HEK293 (cell line): Measurements from ENCODE around the gene NOC2L.

ENCODE experiments used
- CTCF ChIA-PET: fragments of 350-600 bp; formaldehyde crosslinking; extraction: SDS; loops from one replicate; lab custom pipeline; 2021; ENCODE audit warnings: antibody characterized with exemption; lab: Yijun Ruan, JAX
- POLR2A ChIA-PET: fragments of 300-600 bp; formaldehyde crosslinking; extraction: SDS; loops from one replicate; lab custom pipeline; 2020; ENCODE audit warnings: antibody characterized with exemption, inconsistent platforms; lab: Yijun Ruan, JAX
- H3K27ac ChIP-seq: fragments of 200-500 bp; sonication (Bioruptor generic); 2 replicates; pipeline ENCODE4 v1.5.1; 2014; ENCODE audit warnings: low read depth, low read length, control low read depth, inconsistent platforms; ENCODE audit errors: extremely low read depth
- H3K36me3 ChIP-seq, 2 experiments: fragments of 200-500 bp in 1 of 2; sonication (Bioruptor generic) in 1 of 2; 1 replicate in 1 of 2; 2 replicates in 1 of 2; pipeline ENCODE4 v1.5.1; 2014 to 2017; ENCODE audit warnings: inconsistent platforms in 2 of 2, low read length in 2 of 2; ENCODE audit not compliant: control insufficient read depth in 2 of 2, insufficient read depth in 1 of 2
- H3K4me1 ChIP-seq: fragments of 200-500 bp; sonication (Bioruptor generic); 2 replicates; pipeline ENCODE4 v1.5.1; 2014; ENCODE audit warnings: mild to moderate bottlenecking, low read length, inconsistent platforms; ENCODE audit not compliant: control insufficient read depth, insufficient read depth
- H3K4me3 ChIP-seq: 2 replicates; pipeline ENCODE4 v1.5.1; 2011; ENCODE audit warnings: low read depth, mild to moderate bottlenecking, control low read depth, low read length, moderate library complexity
- H3K9me3 ChIP-seq: fragments of 200-500 bp; sonication (Bioruptor generic); 2 replicates; pipeline ENCODE4 v1.5.1; 2014; ENCODE audit warnings: low read depth, low read length, inconsistent platforms; ENCODE audit not compliant: control insufficient read depth, insufficient read depth
- BCL11A ChIP-seq: fragments of 450-650 bp; formaldehyde crosslinking; IDR thresholded peaks from 2 replicates; pipeline ENCODE4 v1.5.1; 2016; ENCODE audit warnings: low read depth, missing biosample characterization, missing genetic modification characterization
- BCL11B ChIP-seq: fragments of 450-650 bp; formaldehyde crosslinking; IDR thresholded peaks from 2 replicates; pipeline ENCODE4 v1.5.1; 2016; ENCODE audit warnings: low read depth, missing biosample characterization, missing genetic modification characterization
- FEZF1 ChIP-seq: fragments of 450-650 bp; formaldehyde crosslinking; IDR thresholded peaks from 2 replicates; pipeline ENCODE4 v1.5.1; 2016; ENCODE audit warnings: missing biosample characterization, missing genetic modification characterization
- GLI4 ChIP-seq: fragments of 450-650 bp; formaldehyde crosslinking; IDR thresholded peaks from 2 replicates; pipeline ENCODE4 v1.5.1; 2016; ENCODE audit warnings: missing biosample characterization, missing genetic modification characterization
- HOXD13 ChIP-seq: sonication (generic); formaldehyde crosslinking; IDR thresholded peaks from 2 replicates; pipeline ENCODE4 v1.8.0; 2022; ENCODE audit warnings: missing genetic modification reagents, borderline replicate concordance
- PRDM2 ChIP-seq: fragments of 450-650 bp; formaldehyde crosslinking; IDR thresholded peaks from 2 replicates; pipeline ENCODE4 v1.5.1; 2016; ENCODE audit warnings: missing biosample characterization, missing genetic modification characterization, borderline replicate concordance
- SALL2 ChIP-seq: fragments of 450-650 bp; formaldehyde crosslinking; IDR thresholded peaks from 2 replicates; pipeline ENCODE4 v1.5.0; 2017; ENCODE audit warnings: missing biosample characterization, mild to moderate bottlenecking, missing genetic modification characterization, borderline replicate concordance
- SP7 ChIP-seq: fragments of 450-650 bp; formaldehyde crosslinking; IDR thresholded peaks from 2 replicates; pipeline ENCODE4 v1.5.1; 2016; ENCODE audit warnings: missing biosample characterization, missing genetic modification characterization
- TRIM28 ChIP-seq: IDR thresholded peaks from 2 replicates; pipeline ENCODE4 v1.6.1; 2011; ENCODE audit warnings: low read length, control low read depth, borderline replicate concordance
- ZNF146 ChIP-seq: fragments of 450-650 bp; formaldehyde crosslinking; IDR thresholded peaks from 2 replicates; pipeline ENCODE4 v1.5.1; 2016; ENCODE audit warnings: missing biosample characterization, missing genetic modification characterization
- ZNF2 ChIP-seq: fragments of 450-650 bp; formaldehyde crosslinking; IDR thresholded peaks from 2 replicates; pipeline ENCODE4 v1.5.1; 2016; ENCODE audit warnings: missing biosample characterization, missing genetic modification characterization
- ZNF280C ChIP-seq: fragments of 450-650 bp; formaldehyde crosslinking; IDR thresholded peaks from 2 replicates; pipeline ENCODE4 v1.5.1; 2016; ENCODE audit warnings: missing biosample characterization, missing genetic modification characterization
- ZNF433 ChIP-seq: fragments of 450-650 bp; formaldehyde crosslinking; IDR thresholded peaks from 2 replicates; pipeline ENCODE4 v1.5.1; 2016; ENCODE audit warnings: missing biosample characterization, missing genetic modification characterization, low read depth
- ZNF544 ChIP-seq: fragments of 450-650 bp; formaldehyde crosslinking; IDR thresholded peaks from 2 replicates; pipeline ENCODE4 v1.5.0; 2017; ENCODE audit warnings: missing biosample characterization, missing genetic modification characterization
- ZNF549 ChIP-seq: fragments of 450-650 bp; IDR thresholded peaks from 2 replicates; pipeline ENCODE4 v1.5.1; 2018; ENCODE audit warnings: missing biosample characterization, missing genetic modification characterization, mild to moderate bottlenecking, inconsistent platforms, moderate library complexity
- ZNF561 ChIP-seq: fragments of 450-650 bp; IDR thresholded peaks from 2 replicates; pipeline ENCODE4 v1.5.1; 2018; ENCODE audit warnings: missing biosample characterization, missing genetic modification characterization, borderline replicate concordance
- ZNF623 ChIP-seq: fragments of 450-650 bp; formaldehyde crosslinking; IDR thresholded peaks from 2 replicates; pipeline ENCODE4 v1.5.1; 2016; ENCODE audit warnings: missing biosample characterization, missing genetic modification characterization
- ZNF626 ChIP-seq: fragments of 450-650 bp; sonication (Bioruptor Pico); formaldehyde crosslinking; IDR thresholded peaks from 2 replicates; pipeline ENCODE4 v1.5.1; 2018; ENCODE audit warnings: missing biosample characterization, missing genetic modification characterization, inconsistent platforms
- ZNF645 ChIP-seq: fragments of 450-650 bp; formaldehyde crosslinking; IDR thresholded peaks from 2 replicates; pipeline ENCODE4; 2016; ENCODE audit warnings: missing biosample characterization, missing genetic modification characterization
- ZNF660 ChIP-seq: fragments of 450-650 bp; IDR thresholded peaks from 2 replicates; pipeline ENCODE4 v1.5.1; 2018; ENCODE audit warnings: missing biosample characterization, mild to moderate bottlenecking, missing genetic modification characterization
- ZNF664 ChIP-seq: fragments of 450-650 bp; formaldehyde crosslinking; IDR thresholded peaks from 2 replicates; pipeline ENCODE4 v1.5.1; 2016; ENCODE audit warnings: missing biosample characterization, missing genetic modification characterization
- ZNF704 ChIP-seq: fragments of 450-650 bp; formaldehyde crosslinking; IDR thresholded peaks from 2 replicates; pipeline ENCODE4 v1.5.1; 2016; ENCODE audit warnings: missing biosample characterization, missing genetic modification characterization
- ZNF768 ChIP-seq: fragments of 450-650 bp; formaldehyde crosslinking; IDR thresholded peaks from 2 replicates; pipeline ENCODE4 v1.5.1; 2018; ENCODE audit warnings: missing biosample characterization, mild to moderate bottlenecking, missing genetic modification characterization
- ZNF785 ChIP-seq: fragments of 450-650 bp; formaldehyde crosslinking; IDR thresholded peaks from 2 replicates; pipeline ENCODE4 v1.5.1; 2016; ENCODE audit warnings: missing biosample characterization, missing genetic modification characterization
- ZSCAN16 ChIP-seq: fragments of 450-650 bp; formaldehyde crosslinking; IDR thresholded peaks from 2 replicates; pipeline ENCODE4 v1.5.1; 2016; ENCODE audit warnings: missing biosample characterization, missing genetic modification characterization
- ZSCAN23 ChIP-seq: fragments of 450-650 bp; formaldehyde crosslinking; IDR thresholded peaks from 2 replicates; pipeline ENCODE4 v1.5.1; 2016; ENCODE audit warnings: missing biosample characterization, missing genetic modification characterization

NOC2L gene

GRCh38 chr1:916173-917075 lies 42.6 kb downstream of the NOC2L start:
- Histone ChIP-seq H3K4me3 (no peak overlapping the region), H3K4me1 (peaks cover 33% of the 10 kb centered on the region), H3K27ac (peak overlapping the region; percentile 94), H3K36me3 (peaks cover 0 to 5% of the 10 kb centered on the region in 2 experiments; a peak in 1 of 3 replicates), H3K9me3 (no peaks in the 10 kb centered on the region)
- ChIA-PET POLR2A (interaction anchor here (0.7 to 5.2 kb wide), 7 partner anchors 10 to 60 kb away, joined by 3 to 106 read pairs (median 3); no protein-coding TSS in a partner anchor), CTCF (interaction anchor here (0.8 to 3.9 kb wide), 2 partner anchors 11 to 13 kb away, joined by 3 to 26 read pairs; no protein-coding TSS in a partner anchor)
- TF ChIP-seq ZNF768 (tag by site-specific recombination) (no peak), PRDM2 (tag by site-specific recombination) (no peak), ZSCAN16 (tag by site-specific recombination) (no peak), ZNF660 (no peak; the same call in 1 of the 2 replicates), ZNF544 (no peak), ZNF785 (no peak), ZNF561 (peak; percentile 43; the same call in 1 of the 2 replicates), ZNF626 (tag by site-specific recombination) (no peak), TRIM28 (no peak; the same call in 1 of the 2 replicates), ZNF549 (no peak), ZNF433 (tag by site-specific recombination) (no peak), ZNF664 (tag by site-specific recombination) (no peak), FEZF1 (peak; percentile 74), BCL11B (no peak), ZSCAN23 (no peak), SP7 (tag by site-specific recombination) (peak; percentile 90), ZNF280C (no peak), ZNF146 (tag by site-specific recombination) (no peak), ZNF645 (tag by site-specific recombination) (no peak), GLI4 (tag by site-specific recombination) (no peak), HOXD13 (no peak), ZNF2 (no peak), ZNF704 (no peak), BCL11A (tag by site-specific recombination) (no peak), ZNF623 (tag by site-specific recombination) (no peak), SALL2 (tag by site-specific recombination) (no peak)
